IPS-15b (cell line): ENCODE data around the gene FNDC3B.

Experiments
- H3K27me3 ChIP-seq: one replicate; pipeline ENCODE4 v1.6.1; 2013; ENCODE audit warnings: low read length; ENCODE audit not compliant: control insufficient read depth, insufficient read depth
- H3K36me3 ChIP-seq: one replicate; pipeline ENCODE4 v1.6.1; 2013; ENCODE audit warnings: low read length; ENCODE audit not compliant: control insufficient read depth, insufficient read depth
- H3K4me1 ChIP-seq: one replicate; pipeline ENCODE4 v1.6.1; 2013; ENCODE audit warnings: mild to moderate bottlenecking, low read length; ENCODE audit not compliant: control insufficient read depth, insufficient read depth
- H3K4me3 ChIP-seq: one replicate; pipeline ENCODE4 v1.5.1; 2013; ENCODE audit warnings: low read depth, low read length
- H3K9ac ChIP-seq: one replicate; pipeline ENCODE4 v1.6.1; 2013; ENCODE audit warnings: low read depth, mild to moderate bottlenecking, low read length
- H3K9me3 ChIP-seq: one replicate; pipeline ENCODE4 v1.6.1; 2013; ENCODE audit warnings: mild to moderate bottlenecking, low read length; ENCODE audit not compliant: control insufficient read depth, insufficient read depth

The FNDC3B gene

DNA sequence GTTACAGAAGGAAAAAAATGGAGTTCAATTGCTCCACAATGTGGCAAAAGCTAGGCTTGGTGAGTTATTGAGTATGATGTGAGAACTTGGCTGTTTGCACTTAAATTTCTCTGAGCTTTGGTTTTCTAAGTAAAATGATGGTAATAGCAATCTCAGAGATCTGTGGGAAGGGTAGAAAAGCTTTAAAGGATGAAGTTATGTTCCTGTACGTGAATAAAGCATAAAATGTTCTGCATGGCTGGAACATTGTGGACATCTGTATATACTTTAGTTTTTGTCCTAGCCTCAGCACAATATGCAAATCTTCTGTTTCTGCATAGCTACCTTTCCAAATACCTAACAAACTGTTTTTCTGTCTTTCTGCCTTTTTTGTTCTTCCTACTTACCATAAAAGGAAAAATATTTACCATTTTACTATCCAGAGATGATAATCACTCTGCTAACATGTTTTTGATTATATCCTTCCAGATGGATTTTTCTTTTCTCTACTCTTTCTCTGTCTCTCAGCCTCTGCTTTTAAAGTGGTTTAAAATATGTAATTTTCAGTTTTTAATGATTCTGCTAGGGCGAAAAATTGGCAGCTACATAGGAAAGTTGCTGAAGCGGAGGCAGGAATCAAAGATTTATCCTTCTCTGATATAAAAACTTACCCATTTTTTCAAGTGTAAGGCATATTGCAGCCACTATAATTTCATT lies 188.1 kb downstream of the FNDC3B start:
- Histone ChIP-seq H3K27me3 (no peaks in the 10 kb centered on the region), H3K9me3 (no peaks in the 10 kb centered on the region), H3K36me3 (no peaks in the 10 kb centered on the region), H3K4me1 (peaks cover 20% of the 10 kb centered on the region), H3K9ac (no peak overlapping the region), H3K4me3 (no peak overlapping the region)

DNA sequence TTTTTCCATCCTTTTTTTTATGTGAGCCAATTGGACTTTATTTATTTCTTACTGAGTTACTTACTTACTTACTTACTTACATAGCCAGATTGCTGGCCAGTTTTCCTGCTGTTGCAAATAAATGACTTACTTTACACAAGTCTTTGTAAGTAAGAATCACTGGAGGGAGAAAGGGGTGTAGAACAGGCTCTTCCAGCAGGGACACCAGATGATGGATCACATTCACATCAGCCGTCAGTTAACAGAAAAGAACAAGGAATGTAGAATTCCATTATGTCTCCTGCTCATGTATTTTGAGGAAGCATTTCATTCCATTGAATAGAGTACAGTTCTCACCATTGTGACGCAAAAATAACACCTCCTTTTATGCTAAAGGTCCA lies 188.6 kb downstream of the FNDC3B start:
- H3K4me1 ChIP-seq: peaks cover 17% of the 10 kb centered on the region
- H3K27me3 ChIP-seq: no peaks in the 10 kb centered on the region
- H3K4me3 ChIP-seq: no peak overlapping the region
- no peaks in the 10 kb centered on the region for H3K36me3 ChIP-seq
- no peak overlapping the region for H3K9ac ChIP-seq
- H3K9me3 ChIP-seq: no peaks in the 10 kb centered on the region

DNA sequence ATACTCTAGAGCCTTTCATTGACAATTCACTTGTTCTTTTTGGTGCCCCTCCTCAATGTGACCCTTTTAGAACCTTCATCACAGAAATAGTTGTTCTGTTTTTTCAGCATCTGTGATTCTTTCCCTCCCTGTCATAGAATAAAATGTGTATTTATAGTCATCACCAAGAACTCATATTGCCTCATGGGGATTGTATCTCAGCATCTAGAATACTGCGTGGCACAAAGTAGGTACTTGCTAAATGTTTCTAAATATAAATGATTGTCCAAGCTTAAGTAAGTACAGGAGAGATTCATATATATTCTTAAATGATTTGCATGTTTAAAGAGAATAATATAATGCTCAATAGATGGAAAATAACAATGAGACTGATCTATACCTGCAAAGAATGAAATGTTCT lies 190.1 kb downstream of the FNDC3B start:
- Histone ChIP-seq H3K9ac (no peak overlapping the region), H3K36me3 (no peaks in the 10 kb centered on the region), H3K4me3 (no peak overlapping the region), H3K4me1 (peaks cover 11% of the 10 kb centered on the region), H3K27me3 (no peaks in the 10 kb centered on the region), H3K9me3 (no peaks in the 10 kb centered on the region)

DNA sequence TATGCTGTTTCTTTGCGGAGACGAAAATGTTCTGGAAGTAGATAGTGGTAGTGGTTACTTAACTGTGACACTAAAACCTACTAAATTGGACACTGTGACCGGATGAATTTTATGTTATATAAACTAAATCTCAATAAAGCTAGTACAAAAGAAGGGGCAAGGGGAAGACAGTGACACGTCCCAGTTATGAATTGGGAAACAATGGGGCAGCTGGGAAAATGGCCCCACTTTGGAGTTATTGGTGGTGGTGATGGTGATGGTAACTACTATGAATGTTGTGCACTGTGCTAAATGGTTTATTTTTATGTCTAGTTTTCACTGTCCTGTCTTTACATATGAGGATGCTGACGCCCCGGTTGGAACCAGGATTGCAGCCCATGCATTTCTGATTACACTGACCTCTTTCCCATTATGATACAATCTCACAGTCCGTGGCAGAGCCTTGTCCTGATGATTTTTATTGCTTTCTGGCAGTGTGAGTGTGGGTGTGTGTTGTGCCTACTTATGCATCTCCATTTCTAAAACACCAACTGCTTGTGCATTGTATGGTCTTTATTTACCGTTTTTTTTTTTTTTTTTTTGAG lies 192.0 kb downstream of the FNDC3B start:
- Histone ChIP-seq H3K27me3 (no peaks in the 10 kb centered on the region), H3K4me1 (peaks cover 9% of the 10 kb centered on the region), H3K9me3 (no peaks in the 10 kb centered on the region), H3K36me3 (no peaks in the 10 kb centered on the region), H3K4me3 (no peak overlapping the region), H3K9ac (no peak overlapping the region)

DNA sequence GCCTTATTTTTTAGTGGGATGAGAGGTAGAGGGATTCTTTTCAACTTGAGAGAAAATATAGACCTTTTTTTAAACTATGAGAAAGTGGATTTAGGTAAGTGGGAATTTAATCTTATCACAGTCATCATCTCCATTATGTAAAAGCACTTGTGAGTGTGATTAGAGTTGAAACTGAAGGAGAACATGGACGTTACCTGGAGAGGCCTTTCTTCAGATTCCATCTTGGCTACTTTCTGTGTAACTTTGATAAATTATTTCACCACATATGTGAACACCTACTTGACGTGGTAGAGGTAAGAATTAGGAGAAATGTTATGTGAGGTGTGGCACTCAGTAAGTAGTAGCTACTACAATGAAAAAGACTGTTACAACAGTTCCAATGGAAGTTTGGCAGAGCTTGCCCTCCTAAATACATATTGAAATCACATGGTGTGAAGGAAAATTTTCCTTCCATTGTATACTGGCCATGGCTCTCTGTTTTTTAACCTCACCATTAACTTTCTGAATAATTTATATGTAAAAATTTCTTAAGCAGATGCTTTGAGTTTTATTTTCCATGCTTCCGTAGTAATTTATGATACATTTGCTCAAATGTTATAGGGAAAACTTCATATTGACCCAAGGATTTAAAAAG lies 193.3 kb downstream of the FNDC3B start:
- Histone ChIP-seq H3K4me3 (no peak overlapping the region), H3K9ac (no peak overlapping the region), H3K36me3 (no peaks in the 10 kb centered on the region), H3K27me3 (no peaks in the 10 kb centered on the region), H3K9me3 (no peaks in the 10 kb centered on the region), H3K4me1 (peaks cover 6% of the 10 kb centered on the region)

DNA sequence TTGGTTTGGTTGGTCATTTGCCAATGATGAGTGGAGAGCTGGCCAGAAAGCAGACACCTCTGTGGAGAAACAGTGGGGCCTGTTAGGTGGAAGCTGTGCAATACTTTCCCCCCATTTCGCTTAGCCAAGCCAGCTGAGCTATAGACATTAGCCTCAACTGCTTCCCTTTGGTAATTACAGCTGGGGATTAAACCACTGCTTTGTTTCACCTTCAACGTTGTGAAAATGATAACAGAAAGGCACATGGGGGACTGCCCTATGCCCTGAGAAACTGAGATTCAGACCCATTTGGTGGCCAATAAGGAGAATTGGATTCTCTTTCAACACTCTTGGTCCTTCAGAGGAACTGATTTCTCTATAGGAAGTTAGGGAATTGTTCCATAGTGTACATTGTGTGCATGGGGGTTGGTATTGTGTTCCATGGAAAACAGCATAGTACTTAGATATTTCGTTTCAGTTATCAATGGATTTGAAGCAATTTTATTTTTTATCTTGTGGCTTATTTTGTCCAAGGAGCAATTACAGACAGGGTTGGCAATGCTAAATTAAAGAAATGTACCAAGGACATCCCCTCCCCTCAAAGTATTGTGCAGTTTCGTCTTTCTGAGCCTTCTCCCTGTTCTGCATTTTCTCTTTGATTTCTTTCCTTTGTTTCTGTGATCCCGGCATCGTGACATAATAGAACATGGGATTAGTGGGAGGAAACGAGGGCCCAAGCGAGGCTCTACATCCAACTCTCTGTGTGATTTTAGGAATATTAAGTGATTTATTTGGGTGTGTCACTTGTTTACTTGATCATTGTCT lies 194.3 kb downstream of the FNDC3B start:
- no peak overlapping the region for H3K4me3 ChIP-seq
- no peak overlapping the region for H3K9ac ChIP-seq
- H3K4me1 ChIP-seq: peaks cover 3% of the 10 kb centered on the region
- no peaks in the 10 kb centered on the region for H3K36me3 ChIP-seq
- H3K9me3 ChIP-seq: no peaks in the 10 kb centered on the region
- H3K27me3 ChIP-seq: no peaks in the 10 kb centered on the region

DNA sequence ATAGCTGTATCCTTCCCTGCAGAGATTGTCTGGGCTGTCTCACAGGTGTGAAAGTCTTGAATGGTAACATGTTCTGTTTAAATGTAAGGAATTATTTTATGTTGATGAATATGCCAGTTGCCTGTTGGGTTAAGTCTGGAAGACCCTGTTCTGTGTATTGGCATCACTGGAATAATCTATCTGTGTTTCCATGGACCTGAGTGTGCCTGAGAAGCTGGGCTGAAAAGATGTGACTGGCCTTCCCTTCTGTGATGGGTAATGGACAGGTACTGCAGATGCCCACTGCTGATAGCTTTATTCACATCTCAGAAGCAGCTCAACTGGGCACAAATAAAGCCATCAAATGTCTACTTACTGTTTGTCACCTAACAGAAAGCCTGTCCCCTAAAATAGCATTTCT lies 196.3 kb downstream of the FNDC3B start:
- H3K9ac ChIP-seq: no peak overlapping the region
- H3K27me3 ChIP-seq: no peaks in the 10 kb centered on the region
- H3K4me3 ChIP-seq: no peak overlapping the region
- H3K9me3 ChIP-seq: peaks cover under 1% of the 10 kb centered on the region
- peaks cover 3% of the 10 kb centered on the region for H3K4me1 ChIP-seq
- H3K36me3 ChIP-seq: peaks cover 3% of the 10 kb centered on the region

DNA sequence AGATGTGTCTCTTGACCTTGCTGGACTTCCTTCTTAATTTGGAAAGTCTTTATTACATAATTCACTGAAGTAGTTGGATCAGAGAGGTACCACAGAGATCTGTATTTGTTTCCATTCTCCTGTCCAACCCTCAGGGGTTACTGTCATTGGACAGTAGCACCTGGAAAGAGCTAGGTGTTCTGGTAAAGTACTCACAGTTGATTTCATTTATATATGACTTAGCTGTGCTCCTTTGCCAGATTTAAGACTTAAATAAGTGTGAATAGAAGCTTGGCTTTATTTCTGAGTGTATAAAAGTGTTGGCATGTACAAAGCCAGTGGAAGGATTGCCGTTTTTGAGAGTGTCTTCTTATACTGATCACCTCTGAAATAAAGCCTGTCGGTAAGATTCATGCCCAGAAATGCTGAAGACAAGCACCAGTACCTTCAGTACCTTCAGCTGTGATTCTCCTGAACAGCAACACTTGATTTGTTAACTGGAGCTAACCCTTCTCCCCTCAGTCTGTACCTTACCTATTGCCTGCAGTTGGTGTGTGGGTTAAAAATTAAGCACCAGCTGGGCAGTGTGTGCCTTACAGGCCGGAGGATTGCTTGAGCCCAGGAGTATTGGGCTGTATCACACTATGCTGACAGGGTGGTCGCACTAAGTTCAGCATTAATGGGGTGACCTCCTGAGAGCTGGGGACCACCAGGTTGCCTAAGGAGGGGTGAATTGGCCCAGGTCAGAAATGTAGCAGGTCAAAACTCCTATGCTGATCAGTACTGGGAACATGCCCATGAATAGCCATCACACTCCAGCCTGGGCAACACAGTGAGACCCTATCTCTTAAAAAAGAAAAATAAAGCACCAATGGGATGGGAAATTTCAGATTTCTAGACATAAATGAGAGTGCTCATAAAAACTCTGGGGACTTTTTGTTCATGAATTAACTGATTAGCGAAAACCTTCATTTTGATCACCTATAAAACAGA lies 197.7 kb downstream of the FNDC3B start:
- peaks cover 6% of the 10 kb centered on the region for H3K36me3 ChIP-seq

DNA sequence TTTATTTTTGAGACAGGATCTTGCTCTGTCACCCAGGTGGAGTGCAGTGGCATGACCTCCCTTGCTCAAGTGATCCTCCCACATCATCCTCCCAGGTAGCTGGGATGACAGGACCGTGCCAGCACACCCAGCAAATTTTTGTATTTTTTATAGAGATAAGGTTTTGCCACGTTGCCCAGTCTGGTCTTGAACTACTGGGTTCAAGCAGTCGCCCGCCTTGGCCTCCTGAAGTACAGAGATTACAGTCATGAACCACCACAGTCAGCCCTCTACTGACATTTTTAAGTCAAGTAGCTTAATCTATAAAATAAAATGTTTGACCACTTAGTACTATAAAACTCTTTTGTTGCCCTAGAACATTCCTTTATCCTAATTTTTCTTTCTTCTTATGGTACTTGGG lies 198.8 kb downstream of the FNDC3B start:
- Histone ChIP-seq H3K4me3 (no peak overlapping the region), H3K9ac (no peak overlapping the region), H3K27me3 (no peaks in the 10 kb centered on the region), H3K36me3 (peaks cover 10% of the 10 kb centered on the region), H3K4me1 (peaks cover 2% of the 10 kb centered on the region), H3K9me3 (peaks cover 15% of the 10 kb centered on the region)

More for the DNA sequence above, 197.7 kb downstream of the FNDC3B start:
- peaks cover 3% of the 10 kb centered on the region for H3K4me1 ChIP-seq
- H3K27me3 ChIP-seq: no peaks in the 10 kb centered on the region
- no peak overlapping the region for H3K4me3 ChIP-seq
- no peak overlapping the region for H3K9ac ChIP-seq
- H3K9me3 ChIP-seq: peaks cover 10% of the 10 kb centered on the region

DNA sequence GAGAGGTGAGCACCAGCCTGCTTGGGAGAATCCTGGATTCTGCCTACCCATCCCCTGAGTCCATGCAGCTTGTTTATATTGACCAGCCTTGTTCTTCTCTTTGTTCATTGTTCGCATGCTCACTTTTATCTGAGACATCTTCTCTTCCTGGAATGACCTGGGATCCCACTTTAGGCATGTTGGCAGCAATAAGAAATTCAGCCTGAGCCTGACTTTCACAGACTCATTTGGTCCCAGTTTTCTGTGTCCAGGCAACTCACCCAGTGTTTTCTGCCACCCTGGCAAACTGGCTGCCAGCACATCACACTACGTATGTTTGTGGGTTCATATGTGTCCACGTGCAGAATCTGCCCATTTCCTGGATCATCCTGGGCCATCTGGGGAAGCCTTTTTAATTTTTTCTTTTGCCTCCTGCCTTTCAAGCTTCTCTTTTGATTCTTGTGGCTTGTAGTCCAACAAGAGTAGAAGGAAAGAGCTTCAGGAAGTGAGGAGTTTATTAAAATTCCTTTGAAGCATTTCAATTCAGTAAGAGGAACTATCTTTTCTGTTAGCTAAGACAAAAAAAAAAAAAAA lies 199.9 kb downstream of the FNDC3B start:
- no peak overlapping the region for H3K9ac ChIP-seq
- H3K9me3 ChIP-seq: peaks cover 15% of the 10 kb centered on the region
- no peaks in the 10 kb centered on the region for H3K4me1 ChIP-seq
- peaks cover 10% of the 10 kb centered on the region for H3K36me3 ChIP-seq
- no peak overlapping the region for H3K4me3 ChIP-seq
- no peaks in the 10 kb centered on the region for H3K27me3 ChIP-seq

DNA sequence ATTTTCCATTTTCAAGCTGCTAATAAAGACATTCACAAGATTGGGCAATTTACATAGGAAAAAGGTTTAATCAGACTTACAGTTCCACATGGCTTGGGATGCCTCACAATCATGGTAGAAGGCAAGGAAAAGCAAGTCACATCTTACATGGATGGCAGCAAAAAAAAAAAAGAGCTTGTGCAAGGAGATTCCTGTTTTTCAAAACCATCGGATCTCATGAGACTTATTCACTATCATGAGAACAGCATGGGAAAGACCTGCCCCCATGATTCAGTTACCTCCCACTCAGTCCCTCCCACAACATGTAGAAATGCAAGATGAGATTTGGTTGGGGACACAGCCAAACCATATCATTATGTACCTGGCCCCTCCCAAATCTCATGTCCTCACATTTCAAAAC lies 202.0 kb downstream of the FNDC3B start:
- no peaks in the 10 kb centered on the region for H3K4me1 ChIP-seq
- peaks cover 15% of the 10 kb centered on the region for H3K9me3 ChIP-seq
- no peak overlapping the region for H3K4me3 ChIP-seq
- H3K9ac ChIP-seq: no peak overlapping the region
- peaks cover 10% of the 10 kb centered on the region for H3K36me3 ChIP-seq
- no peaks in the 10 kb centered on the region for H3K27me3 ChIP-seq
